GM12801 (cell line): ENCODE results near the gene CFAP157.

Experiments used
- CTCF ChIP-seq: IDR thresholded peaks from one replicate; pipeline ENCODE4 v1.5.1; 2011; ENCODE audit warnings: control low read depth; ENCODE audit not compliant: insufficient read length; ENCODE audit errors: extremely low read depth

Gene CFAP157

GRCh38 chr9:127726871-127727270 lies 20.1 kb downstream of the CFAP157 start:
- TF ChIP-seq CTCF, result no peak

GRCh38 chr9:127728808-127729207 lies 22.0 kb downstream of the CFAP157 start:
- TF ChIP-seq CTCF, result no peak

GRCh38 chr9:127729522-127730256 lies 22.9 kb downstream of the CFAP157 start:
- TF ChIP-seq CTCF, result no peak

GRCh38 chr9:127730262-127730661 lies 23.5 kb downstream of the CFAP157 start:
- no peak for TF ChIP-seq CTCF

- TF ChIP-seq CTCF, result no peak
Observed at GRCh38 chr9:127730799-127731410, 24.1 kb downstream of the CFAP157 start.

- no peak for TF ChIP-seq CTCF
Observed at GRCh38 chr9:127731938-127732337, 25.1 kb downstream of the CFAP157 start.

GRCh38 chr9:127732444-127732843 lies 25.7 kb downstream of the CFAP157 start:
- TF ChIP-seq CTCF, result no peak
